Thyroid gland (tissue), 4 donors: Measurements from ENCODE around the gene RNF103.

Experiments used
- CTCF ChIP-seq, 6 experiments: fragments of 200-600 bp in 3 of 6; fragments of 450-650 bp in 3 of 6; sonication (generic) in 3 of 6; IDR thresholded peaks; one replicate each; pipeline ENCODE4 v1.5.1; 2016 to 2019; ENCODE audit warnings: antibody characterized with exemption in 6 of 6, mild to moderate bottlenecking in 2 of 6, inconsistent platforms in 1 of 6, moderate library complexity in 1 of 6
- POLR2A ChIP-seq, 2 donors: fragments of 450-650 bp; IDR thresholded peaks; one replicate each; pipeline ENCODE4 v1.6.1; 2017; ENCODE audit warnings: antibody characterized with exemption in 2 of 2, mild to moderate bottlenecking in 2 of 2, moderate library complexity in 1 of 2

GRCh38 chr2:86634352-86634751 is 10.7 kb upstream of the RNF103 start:
- TF ChIP-seq CTCF (IDR thresholded peaks at IDR 0.05) (no peak), POLR2A (IDR thresholded peaks at IDR 0.05) (no peak)
